ENCODE results near the gene IRAK2.

DNA sequence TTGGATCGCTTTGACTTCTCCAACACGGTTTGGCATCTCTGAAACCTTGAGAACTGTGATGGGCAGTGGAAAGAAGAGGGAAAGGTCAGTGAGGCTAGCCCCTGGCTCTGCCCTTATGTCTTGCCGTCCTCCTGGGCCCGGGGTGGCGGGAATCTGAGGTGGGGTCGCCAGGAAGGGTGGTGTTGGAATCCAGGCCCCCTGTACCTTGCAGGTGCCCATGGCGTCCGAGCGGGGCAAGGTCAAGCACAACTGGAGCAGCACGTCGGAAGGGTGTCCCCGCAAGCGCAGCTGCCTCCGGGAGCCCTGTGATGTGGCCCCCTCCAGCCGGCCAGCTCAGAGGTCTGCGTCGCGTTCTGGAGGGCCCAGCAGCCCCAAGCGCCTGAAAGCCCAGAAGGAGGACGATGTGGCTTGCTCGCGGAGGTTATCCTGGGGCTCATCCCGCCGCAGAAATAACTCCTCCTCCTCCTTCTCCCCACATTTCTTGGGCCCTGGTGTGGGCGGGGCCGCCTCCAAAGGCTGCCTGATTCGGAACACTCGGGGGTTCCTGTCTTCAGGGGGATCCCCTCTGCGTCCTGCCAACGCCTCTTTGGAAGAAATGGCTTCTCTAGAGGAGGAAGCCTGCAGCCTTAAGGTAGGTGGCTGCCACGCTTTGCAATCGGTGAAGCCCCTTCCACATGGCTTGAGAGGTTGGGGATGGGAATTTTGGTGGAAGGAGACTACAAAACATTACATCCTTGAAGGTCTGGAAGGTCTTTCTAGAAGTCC, 84.4 kb downstream of the IRAK2 start:
- TF ChIP-seq POLR2AphosphoS5 (IDR thresholded peaks at IDR 0.05) (no peak), POLR2A (IDR thresholded peaks at IDR 0.05) (no peak), EP300 (IDR thresholded peaks at IDR 0.05) (no peak)
- TF ChIP-seq, protein P1, sequence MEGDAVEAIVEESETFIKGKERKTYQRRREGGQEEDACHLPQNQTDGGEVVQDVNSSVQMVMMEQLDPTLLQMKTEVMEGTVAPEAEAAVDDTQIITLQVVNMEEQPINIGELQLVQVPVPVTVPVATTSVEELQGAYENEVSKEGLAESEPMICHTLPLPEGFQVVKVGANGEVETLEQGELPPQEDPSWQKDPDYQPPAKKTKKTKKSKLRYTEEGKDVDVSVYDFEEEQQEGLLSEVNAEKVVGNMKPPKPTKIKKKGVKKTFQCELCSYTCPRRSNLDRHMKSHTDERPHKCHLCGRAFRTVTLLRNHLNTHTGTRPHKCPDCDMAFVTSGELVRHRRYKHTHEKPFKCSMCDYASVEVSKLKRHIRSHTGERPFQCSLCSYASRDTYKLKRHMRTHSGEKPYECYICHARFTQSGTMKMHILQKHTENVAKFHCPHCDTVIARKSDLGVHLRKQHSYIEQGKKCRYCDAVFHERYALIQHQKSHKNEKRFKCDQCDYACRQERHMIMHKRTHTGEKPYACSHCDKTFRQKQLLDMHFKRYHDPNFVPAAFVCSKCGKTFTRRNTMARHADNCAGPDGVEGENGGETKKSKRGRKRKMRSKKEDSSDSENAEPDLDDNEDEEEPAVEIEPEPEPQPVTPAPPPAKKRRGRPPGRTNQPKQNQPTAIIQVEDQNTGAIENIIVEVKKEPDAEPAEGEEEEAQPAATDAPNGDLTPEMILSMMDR (IDR thresholded peaks at IDR 0.05): no peak

Data from suprapubic skin (tissue), 4 donors.